Osteoblast (primary cell): Measurements from ENCODE around the gene MERTK. TPM values are rescaled to one million over a fixed set of nuclear protein-coding genes. Genes with fewer than 3 reads are reported as not detected.

Experiments
- DNase-seq: peaks from one replicate; pipeline ENCODE4 v3.0.0; 2011; ENCODE audit warnings: low spot score, mixed read lengths; ENCODE audit not compliant: insufficient read length; ENCODE audit errors: missing footprints
- H2AFZ ChIP-seq: 2 replicates; pipeline ENCODE4 v1.6.0; 2011; ENCODE audit warnings: mild to moderate bottlenecking, low read length
- H3K27ac ChIP-seq: 2 replicates; pipeline ENCODE4 v1.5.1; 2011; ENCODE audit warnings: mild to moderate bottlenecking, low read depth, low read length, moderate library complexity
- H3K27me3 ChIP-seq: 2 replicates; pipeline ENCODE4 v1.6.0; 2012; ENCODE audit warnings: mild to moderate bottlenecking, control low read depth, inconsistent platforms, low read length, moderate library complexity; ENCODE audit not compliant: insufficient read depth
- H3K36me3 ChIP-seq: 2 replicates; pipeline ENCODE4 v1.5.1; 2011; ENCODE audit warnings: mild to moderate bottlenecking, low read length, control low read depth, moderate library complexity; ENCODE audit not compliant: insufficient read depth
- H3K4me1 ChIP-seq: 2 replicates; pipeline ENCODE4 v1.5.1; 2011; ENCODE audit warnings: mild to moderate bottlenecking, low read length, control low read depth, moderate library complexity; ENCODE audit not compliant: insufficient read depth
- H3K4me2 ChIP-seq: 2 replicates; pipeline ENCODE4 v1.6.0; 2011; ENCODE audit warnings: mild to moderate bottlenecking, low read length; ENCODE audit not compliant: insufficient read depth
- H3K4me3 ChIP-seq: fragments of 200-600 bp; sonication (generic); 3 replicates; pipeline ENCODE4 v1.5.1; 2012; ENCODE audit warnings: mild to moderate bottlenecking, low read length, inconsistent platforms; ENCODE audit not compliant: insufficient read depth
- H3K79me2 ChIP-seq: 2 replicates; pipeline ENCODE4 v1.6.0; 2012; ENCODE audit warnings: mild to moderate bottlenecking, low read length, control low read depth, inconsistent platforms; ENCODE audit not compliant: insufficient read depth
- H3K9me3 ChIP-seq: 2 replicates; pipeline ENCODE4 v1.5.1; 2011; ENCODE audit warnings: low read depth, low read length, control low read depth
- H4K20me1 ChIP-seq: 2 replicates; pipeline ENCODE4 v1.6.0; 2012; ENCODE audit warnings: mild to moderate bottlenecking, low read length, control low read depth; ENCODE audit not compliant: insufficient read depth
- total RNA-seq: library from RNA; depleted of rRNA; stranded (reverse); fragments of >200 nt; gene quantifications from 2 replicates; pipeline ENCODE4 v1.2.3, GENCODE V29; 2012
- TF ChIP-seq, protein P1 (sequence below): IDR thresholded peaks from 2 replicates; pipeline ENCODE4 v1.5.1; 2011; ENCODE audit warnings: mild to moderate bottlenecking, low read depth, low read length, moderate library complexity; ENCODE audit errors: extremely low read depth

MERTK gene
- total RNA-seq, 1 donor, result 0.72 TPM

DNA sequence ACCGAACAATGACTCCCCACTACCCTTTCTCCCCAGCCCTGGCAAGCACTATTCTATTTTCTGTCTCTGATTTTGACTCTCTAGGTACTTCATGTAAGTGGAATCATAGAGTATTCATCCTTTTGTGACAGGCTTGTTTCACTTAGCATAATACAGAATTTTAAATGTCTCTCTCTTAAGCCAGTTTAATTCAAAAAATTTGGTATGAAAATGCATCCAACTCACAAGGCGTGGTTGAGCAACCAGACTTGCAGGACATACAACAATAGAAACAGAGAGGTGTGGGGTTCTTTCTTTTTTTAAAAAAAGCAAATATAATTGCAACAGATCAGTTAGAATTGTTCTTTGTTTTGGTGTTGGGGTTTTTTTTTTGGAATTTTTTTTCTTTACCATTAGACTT, 109.1 kb downstream of the MERTK start:
- TF ChIP-seq, protein P1, sequence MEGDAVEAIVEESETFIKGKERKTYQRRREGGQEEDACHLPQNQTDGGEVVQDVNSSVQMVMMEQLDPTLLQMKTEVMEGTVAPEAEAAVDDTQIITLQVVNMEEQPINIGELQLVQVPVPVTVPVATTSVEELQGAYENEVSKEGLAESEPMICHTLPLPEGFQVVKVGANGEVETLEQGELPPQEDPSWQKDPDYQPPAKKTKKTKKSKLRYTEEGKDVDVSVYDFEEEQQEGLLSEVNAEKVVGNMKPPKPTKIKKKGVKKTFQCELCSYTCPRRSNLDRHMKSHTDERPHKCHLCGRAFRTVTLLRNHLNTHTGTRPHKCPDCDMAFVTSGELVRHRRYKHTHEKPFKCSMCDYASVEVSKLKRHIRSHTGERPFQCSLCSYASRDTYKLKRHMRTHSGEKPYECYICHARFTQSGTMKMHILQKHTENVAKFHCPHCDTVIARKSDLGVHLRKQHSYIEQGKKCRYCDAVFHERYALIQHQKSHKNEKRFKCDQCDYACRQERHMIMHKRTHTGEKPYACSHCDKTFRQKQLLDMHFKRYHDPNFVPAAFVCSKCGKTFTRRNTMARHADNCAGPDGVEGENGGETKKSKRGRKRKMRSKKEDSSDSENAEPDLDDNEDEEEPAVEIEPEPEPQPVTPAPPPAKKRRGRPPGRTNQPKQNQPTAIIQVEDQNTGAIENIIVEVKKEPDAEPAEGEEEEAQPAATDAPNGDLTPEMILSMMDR, result no peak
- Histone ChIP-seq H3K4me2 (no peak overlapping the region), H3K4me1 (no peaks in the 10 kb centered on the region)

DNA sequence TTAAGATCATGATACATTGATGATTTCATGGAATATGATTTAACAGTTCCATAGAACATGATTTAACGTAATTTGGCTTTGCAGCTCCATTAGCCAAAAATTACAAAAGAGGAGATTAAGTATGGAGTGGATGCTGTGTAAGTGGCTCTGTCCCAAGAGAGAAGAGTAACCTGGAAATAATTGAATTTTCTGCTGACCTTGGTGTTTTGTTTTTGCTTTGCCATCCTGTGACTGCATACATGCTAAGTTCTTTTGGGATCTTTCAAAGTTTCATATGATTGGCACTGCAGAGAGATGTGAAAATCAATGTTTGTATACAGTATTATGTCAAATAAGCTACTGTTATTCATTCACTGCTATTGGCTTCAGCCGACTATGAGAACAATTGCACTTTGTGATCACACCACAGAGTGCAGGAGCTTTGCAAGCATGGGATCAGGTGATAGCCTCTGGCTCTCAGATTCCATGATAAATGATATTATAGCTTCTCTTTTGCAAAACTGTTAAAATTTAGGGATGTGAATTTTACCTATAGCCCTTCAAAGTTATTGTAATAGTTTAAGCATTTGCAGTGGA, 110.6 kb downstream of the MERTK start:
- Histone ChIP-seq H3K9me3 (no peaks in the 10 kb centered on the region), H3K79me2 (no peaks in the 10 kb centered on the region), H4K20me1 (no peaks in the 10 kb centered on the region), H3K4me2 (no peak overlapping the region), H3K36me3 (no peaks in the 10 kb centered on the region), H3K27ac (no peak overlapping the region), H3K4me1 (no peaks in the 10 kb centered on the region), H3K4me3 (no peak overlapping the region), H2AFZ (no peak overlapping the region), H3K27me3 (peaks cover 18% of the 10 kb centered on the region)
- TF ChIP-seq, protein P1, result no peak
- no peak for DNase-seq

More for the DNA sequence above, 109.1 kb downstream of the MERTK start:
- Histone ChIP-seq H3K79me2 (no peaks in the 10 kb centered on the region), H3K27me3 (peaks cover 18% of the 10 kb centered on the region), H2AFZ (no peak overlapping the region), H3K4me3 (no peak overlapping the region), H3K9me3 (no peaks in the 10 kb centered on the region), H3K27ac (no peak overlapping the region), H3K36me3 (no peaks in the 10 kb centered on the region), H4K20me1 (no peaks in the 10 kb centered on the region)
- DNase-seq, result no peak

GRCh38 chr2:112010751-112011150, 112.3 kb downstream of the MERTK start:
- Histone ChIP-seq H2AFZ (no peak overlapping the region), H3K4me3 (no peak overlapping the region), H3K9me3 (no peaks in the 10 kb centered on the region), H3K36me3 (no peaks in the 10 kb centered on the region), H4K20me1 (no peaks in the 10 kb centered on the region), H3K27me3 (peaks cover 16% of the 10 kb centered on the region), H3K27ac (no peak overlapping the region), H3K4me1 (no peaks in the 10 kb centered on the region), H3K4me2 (no peak overlapping the region), H3K79me2 (no peaks in the 10 kb centered on the region)
- peak; percentile 8 for DNase-seq
- TF ChIP-seq, protein P1, result no peak

GRCh38 chr2:112012556-112012955, 114.1 kb downstream of the MERTK start:
- Histone ChIP-seq H3K27ac (no peak overlapping the region), H3K4me1 (no peaks in the 10 kb centered on the region), H3K4me3 (no peak overlapping the region), H3K4me2 (no peak overlapping the region), H3K27me3 (peaks cover 20% of the 10 kb centered on the region), H3K79me2 (no peaks in the 10 kb centered on the region), H4K20me1 (no peaks in the 10 kb centered on the region), H3K9me3 (no peaks in the 10 kb centered on the region), H2AFZ (no peak overlapping the region), H3K36me3 (no peaks in the 10 kb centered on the region)
- DNase-seq, result peak; percentile 15
- TF ChIP-seq, protein P1, result no peak
